Astrocyte (in vitro differentiated cells and primary cell): ENCODE data around the gene RALGPS1. TPM values are rescaled to one million over a fixed set of nuclear protein-coding genes. Genes with fewer than 3 reads are reported as not detected.

Experiments used
- DNase-seq: peaks from one replicate; pipeline ENCODE4 v3.0.0-alpha.2; 2010; ENCODE audit warnings: low read depth
- FAIRE-seq: peaks from 2 replicates; lab custom pipeline; 2011; peaks lifted over from hg19 to GRCh38; lab: Jason Lieb, UNC
- H2AFZ ChIP-seq: 2 replicates; pipeline ENCODE4 v1.6.0; 2012; ENCODE audit warnings: low read depth, low read length, inconsistent platforms
- H3K27ac ChIP-seq: 2 replicates; pipeline ENCODE4 v1.5.1; 2011; ENCODE audit warnings: low read depth, low read length, inconsistent platforms
- H3K27me3 ChIP-seq: 2 replicates; pipeline ENCODE4 v1.6.0; 2011; ENCODE audit warnings: low read length, inconsistent platforms; ENCODE audit not compliant: insufficient read depth
- H3K36me3 ChIP-seq: 2 replicates; pipeline ENCODE4 v1.5.1; 2011; ENCODE audit warnings: low read length, inconsistent platforms; ENCODE audit not compliant: insufficient read depth
- H3K4me1 ChIP-seq: 2 replicates; pipeline ENCODE4 v1.5.1; 2011; ENCODE audit warnings: low read length, inconsistent platforms; ENCODE audit not compliant: insufficient read depth
- H3K4me2 ChIP-seq: 2 replicates; pipeline ENCODE4 v1.6.0; 2012; ENCODE audit warnings: low read length, inconsistent platforms
- H3K4me3 ChIP-seq: 2 replicates; pipeline ENCODE4 v1.5.1; 2011; ENCODE audit warnings: low read depth, mild to moderate bottlenecking, low read length, inconsistent platforms; ENCODE audit not compliant: insufficient read depth
- H3K79me2 ChIP-seq: 2 replicates; pipeline ENCODE4 v1.6.0; 2012; ENCODE audit warnings: mild to moderate bottlenecking, low read length, inconsistent platforms; ENCODE audit not compliant: insufficient read depth
- H3K9ac ChIP-seq: 2 replicates; pipeline ENCODE4 v1.6.0; 2012; ENCODE audit warnings: mild to moderate bottlenecking, low read length, inconsistent platforms
- H3K9me3 ChIP-seq: 2 replicates; pipeline ENCODE4 v1.5.1; 2012; ENCODE audit warnings: low read depth, mild to moderate bottlenecking, low read length, inconsistent platforms; ENCODE audit not compliant: insufficient read depth
- H4K20me1 ChIP-seq: 2 replicates; pipeline ENCODE4 v1.6.0; 2012; ENCODE audit warnings: low read length, inconsistent platforms; ENCODE audit not compliant: insufficient read depth
- H3K27ac Mint-ChIP-seq: one replicate; pipeline ENCODE4 v1.8.0; 2021; ENCODE audit warnings: mild to moderate bottlenecking, mixed read lengths; ENCODE audit not compliant: unreplicated experiment
- H3K27me3 Mint-ChIP-seq: one replicate; pipeline ENCODE4 v1.8.0; 2021; ENCODE audit warnings: low read depth, mixed read lengths; ENCODE audit not compliant: unreplicated experiment
- H3K36me3 Mint-ChIP-seq: one replicate; pipeline ENCODE4 v1.8.0; 2021; ENCODE audit warnings: low read depth, mixed read lengths; ENCODE audit not compliant: unreplicated experiment
- H3K4me1 Mint-ChIP-seq: one replicate; pipeline ENCODE4 v1.8.0; 2021; ENCODE audit warnings: low read depth, mixed read lengths; ENCODE audit not compliant: unreplicated experiment
- H3K4me3 Mint-ChIP-seq: one replicate; pipeline ENCODE4 v1.8.0; 2021; ENCODE audit warnings: mild to moderate bottlenecking, moderate library complexity, mixed read lengths; ENCODE audit not compliant: unreplicated experiment
- H3K9me3 Mint-ChIP-seq: one replicate; pipeline ENCODE4 v1.8.0; 2021; ENCODE audit warnings: mild to moderate bottlenecking, mixed read lengths; ENCODE audit not compliant: unreplicated experiment
- CTCF ChIP-seq: IDR thresholded peaks from 2 replicates; pipeline ENCODE4 v1.5.1; 2011; ENCODE audit warnings: low read depth, mild to moderate bottlenecking, inconsistent platforms, low read length, moderate library complexity; ENCODE audit not compliant: insufficient read depth
- EZH2 ChIP-seq: IDR thresholded peaks from 2 replicates; pipeline ENCODE4 v1.6.1; 2012; ENCODE audit warnings: mild to moderate bottlenecking, low read length, inconsistent platforms; ENCODE audit not compliant: insufficient read depth
- total RNA-seq: library from RNA; stranded (reverse); gene quantifications from 2 replicates; pipeline ENCODE4 v1.2.1, GENCODE V29; 2021

Gene RALGPS1
- total RNA-seq, 1 donor from 2014 or later: 2.8 TPM

DNA sequence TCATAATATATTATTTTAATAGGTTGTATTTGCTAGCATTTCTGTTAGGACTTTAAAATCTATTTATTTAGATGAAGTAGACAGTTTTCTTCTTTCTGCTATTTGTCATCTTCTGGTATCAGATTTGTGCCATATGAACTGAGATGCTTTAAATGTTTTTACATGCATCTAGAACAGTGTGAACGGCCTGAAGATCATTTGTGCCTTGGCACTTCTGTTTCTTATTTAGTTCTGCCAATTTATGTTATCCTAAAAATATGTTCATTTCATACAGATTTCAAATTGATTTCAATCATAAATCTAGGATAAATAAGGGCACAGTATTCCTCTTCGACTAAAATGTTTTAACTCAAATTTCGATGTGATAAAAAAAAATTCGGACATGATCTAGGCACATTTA, 38.1 kb upstream of the RALGPS1 start:
- Mint-ChIP-seq H3K27ac (no peak overlapping the region), H3K27me3 (no peaks in the 10 kb centered on the region), H3K9me3 (peaks cover 2% of the 10 kb centered on the region), H3K4me1 (peaks cover 20% of the 10 kb centered on the region), H3K4me3 (no peak overlapping the region), H3K36me3 (peaks cover 19% of the 10 kb centered on the region)
- Histone ChIP-seq H3K4me3 (no peak overlapping the region), H3K79me2 (peaks cover 48% of the 10 kb centered on the region), H3K36me3 (peaks cover 11% of the 10 kb centered on the region), H3K9ac (no peak overlapping the region), H4K20me1 (peaks cover 59% of the 10 kb centered on the region), H3K4me1 (no peaks in the 10 kb centered on the region), H3K9me3 (no peaks in the 10 kb centered on the region), H3K4me2 (no peak overlapping the region), H3K27me3 (no peaks in the 10 kb centered on the region), H3K27ac (no peak overlapping the region), H2AFZ (no peak overlapping the region)
- TF ChIP-seq CTCF: no peak
- TF ChIP-seq EZH2: no peak
- FAIRE-seq: no peak
- DNase-seq: no peak

- TF ChIP-seq CTCF: no peak
- no peak for TF ChIP-seq EZH2
- no peak overlapping the region for H3K4me2 ChIP-seq
- no peaks in the 10 kb centered on the region for H3K27me3 ChIP-seq
- peaks cover 20% of the 10 kb centered on the region for H3K36me3 Mint-ChIP-seq
- no peaks in the 10 kb centered on the region for H3K4me1 ChIP-seq
- DNase-seq (no peak), FAIRE-seq (no peak)
- H3K9me3 ChIP-seq: no peaks in the 10 kb centered on the region
- no peak overlapping the region for H3K27ac Mint-ChIP-seq
- no peak overlapping the region for H3K9ac ChIP-seq
- no peak overlapping the region for H3K27ac ChIP-seq
- no peak overlapping the region for H3K4me3 ChIP-seq
- H3K9me3 Mint-ChIP-seq: peaks cover 2% of the 10 kb centered on the region
- H3K4me1 Mint-ChIP-seq: peaks cover 20% of the 10 kb centered on the region
- H2AFZ ChIP-seq: no peak overlapping the region
- no peak overlapping the region for H3K4me3 Mint-ChIP-seq
- H3K36me3 ChIP-seq: peaks cover 11% of the 10 kb centered on the region
- H3K27me3 Mint-ChIP-seq: no peaks in the 10 kb centered on the region
- H4K20me1 ChIP-seq: peaks cover 64% of the 10 kb centered on the region
- H3K79me2 ChIP-seq: peaks cover 44% of the 10 kb centered on the region
These were observed 37.2 kb upstream of the RALGPS1 start for GRCh38 chr9:126877418-126877817.

DNA sequence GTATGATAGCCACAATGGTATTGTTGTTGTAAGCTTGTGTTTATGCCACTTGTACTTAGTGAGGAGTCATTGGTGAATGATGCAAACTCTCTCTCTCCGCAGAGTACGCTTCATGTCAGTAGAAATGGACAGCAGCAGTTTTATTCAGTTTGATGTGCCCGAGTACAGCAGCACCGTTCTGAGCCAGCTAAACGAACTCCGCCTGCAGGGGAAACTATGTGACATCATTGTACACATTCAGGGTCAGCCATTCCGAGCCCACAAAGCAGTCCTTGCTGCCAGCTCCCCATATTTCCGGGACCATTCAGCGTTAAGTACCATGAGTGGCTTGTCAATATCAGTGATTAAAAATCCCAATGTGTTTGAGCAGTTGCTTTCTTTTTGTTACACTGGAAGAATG, 35.3 kb upstream of the RALGPS1 start:
- H3K4me3 ChIP-seq: no peak overlapping the region
- peaks cover 36% of the 10 kb centered on the region for H3K79me2 ChIP-seq
- peaks cover 12% of the 10 kb centered on the region for H3K4me1 Mint-ChIP-seq
- H3K27ac Mint-ChIP-seq: no peak overlapping the region
- H2AFZ ChIP-seq: no peak overlapping the region
- H3K9me3 Mint-ChIP-seq: peaks cover 2% of the 10 kb centered on the region
- peaks cover 72% of the 10 kb centered on the region for H4K20me1 ChIP-seq
- H3K4me1 ChIP-seq: no peaks in the 10 kb centered on the region
- no peaks in the 10 kb centered on the region for H3K27me3 ChIP-seq
- FAIRE-seq (no peak), DNase-seq (no peak)
- H3K36me3 ChIP-seq: peaks cover 11% of the 10 kb centered on the region
- H3K36me3 Mint-ChIP-seq: peaks cover 23% of the 10 kb centered on the region
- no peak overlapping the region for H3K4me3 Mint-ChIP-seq
- H3K4me2 ChIP-seq: no peak overlapping the region
- H3K27ac ChIP-seq: no peak overlapping the region
- H3K27me3 Mint-ChIP-seq: no peaks in the 10 kb centered on the region
- H3K9me3 ChIP-seq: no peaks in the 10 kb centered on the region
- TF ChIP-seq EZH2: no peak
- TF ChIP-seq CTCF: no peak
- no peak overlapping the region for H3K9ac ChIP-seq
